HepG2 (cell line): ENCODE data around the gene IKZF3. TPM values are rescaled to one million over a fixed set of nuclear protein-coding genes. Genes with fewer than 3 reads are reported as not detected.

Experiments
- ATAC-seq: fragments of 200-7000 bp; cut with Tn5 transposase; 3 replicates; pipeline ENCODE4 v1.9.1; 2020; ENCODE audit warnings: mild to moderate bottlenecking, moderate library complexity
- BruUV-seq: library from RNA; stranded (reverse); fragments of 400-500 nt; replicated peaks from 2 replicates; lab custom pipeline; 2021; lab: Mats Ljungman, UMichigan
- CTCF ChIA-PET: fragments of 300-600 bp; formaldehyde crosslinking; extraction: SDS; loops from one replicate; lab custom pipeline; 2021; ENCODE audit warnings: low total read pairs, inconsistent platforms, low intra/inter-chr PET ratio; lab: Yijun Ruan, JAX
- POLR2A ChIA-PET: fragments of 350-600 bp; sonication (Branson Sonifier 250); formaldehyde crosslinking; loops from one replicate; lab custom pipeline; 2020; ENCODE audit warnings: antibody characterized with exemption, inconsistent platforms; lab: Yijun Ruan, JAX
- DNase-seq: peaks from one replicate; pipeline ENCODE4 v3.0.0-alpha.2; 2015; ENCODE audit warnings: low spot score
- FAIRE-seq: peaks from 3 replicates; lab custom pipeline; 2011; peaks lifted over from hg19 to GRCh38; lab: Jason Lieb, UNC
- H2AFZ ChIP-seq: one replicate; pipeline ENCODE4 v1.6.1; 2011; ENCODE audit warnings: low read length, inconsistent platforms
- H3K27ac ChIP-seq: fragments of 300-600 bp; 3 replicates; pipeline ENCODE4 v1.8.0; 2011; ENCODE audit warnings: mixed run types, mild to moderate bottlenecking, mixed read lengths, low read length, inconsistent platforms; ENCODE audit not compliant: insufficient read depth; ENCODE audit errors: extremely low read length
- H3K27me3 ChIP-seq, 2 experiments: fragments of 200-600 bp in 1 of 2; 2 replicates in 1 of 2; 3 replicates in 1 of 2; pipeline versions ENCODE4 v1.6.0 to v1.8.0; 2011; ENCODE audit warnings: low read length in 2 of 2, mild to moderate bottlenecking in 2 of 2, moderate library complexity in 2 of 2, inconsistent platforms in 1 of 2; ENCODE audit not compliant: insufficient read depth in 2 of 2, control insufficient read depth in 1 of 2
- H3K36me3 ChIP-seq, 2 experiments: fragments of 200-600 bp in 1 of 2; replicated peaks in 1 of 2; 2 replicates in 1 of 2; 3 replicates in 1 of 2; pipeline versions ENCODE4 v1.5.1 to v1.8.0; 2011; ENCODE audit warnings: low read length in 2 of 2, inconsistent platforms in 1 of 2; ENCODE audit not compliant: insufficient read depth in 2 of 2, control insufficient read depth in 1 of 2
- H3K4me1 ChIP-seq: 2 replicates; pipeline ENCODE4 v1.5.1; 2012; ENCODE audit warnings: low read length, inconsistent platforms; ENCODE audit not compliant: insufficient read depth
- H3K4me2 ChIP-seq: 2 replicates; pipeline ENCODE4 v1.6.0; 2011; ENCODE audit warnings: low read depth, low read length, inconsistent platforms
- H3K4me3 ChIP-seq, 3 experiments: fragments of 200-600 bp in 1 of 3; sonication (generic), shearing (Covaris generic) in 1 of 3; replicated peaks in 1 of 3; 2 replicates each; pipeline ENCODE4 v1.5.1; 2011 to 2016; ENCODE audit warnings: low read length in 3 of 3, inconsistent platforms in 2 of 3, low read depth in 2 of 3, mild to moderate bottlenecking in 2 of 3, control low read depth in 1 of 3, mixed read lengths in 1 of 3; ENCODE audit not compliant: insufficient read depth in 1 of 3
- H3K79me2 ChIP-seq: one replicate; pipeline ENCODE4 v1.6.1; 2011; ENCODE audit warnings: low read length, inconsistent platforms; ENCODE audit not compliant: insufficient read depth
- H3K9ac ChIP-seq: 2 replicates; pipeline ENCODE4 v1.6.0; 2011; ENCODE audit warnings: mild to moderate bottlenecking, low read depth, low read length, inconsistent platforms; ENCODE audit not compliant: insufficient read depth
- H3K9me3 ChIP-seq: 2 replicates; pipeline ENCODE4 v1.5.1; 2012; ENCODE audit warnings: mild to moderate bottlenecking, low read length
- H4K20me1 ChIP-seq: 2 replicates; pipeline ENCODE4 v1.6.0; 2011; ENCODE audit warnings: inconsistent platforms, mild to moderate bottlenecking, low read length, moderate library complexity; ENCODE audit not compliant: insufficient read depth
- WGBS: methylation state at CpG from one replicate; pipeline ENCODE4 v1.1.6; 2017; ENCODE audit warnings: low lambda C conversion rate; 5-methylcytosine and 5-hydroxymethylcytosine counted together
- in situ Hi-C: cut with HindIII; loops from 2 replicates; pipeline ENCODE4 v1.10.0; 2017; ENCODE audit warnings: low pct_unique_long_range_greater_than_20kb; ENCODE audit not compliant: extremely low pct_ligation_motif_present
- intact Hi-C: fragments of 100-400 bp; cut with micrococcal nuclease; formaldehyde crosslinking; loops from one replicate; pipeline ENCODE4 v1.10.0; 2022; ENCODE audit not compliant: unreplicated experiment
- polyA plus RNA-seq, 8 experiments: library from polyadenylated mRNA; depleted of rRNA in 3 of 8; stranded (reverse) in 7 of 8; unstranded in 1 of 8; fragments of >200 nt; fragmentation: Illumina TruSeq in 4 of 8; extraction: Trizol in 4 of 8; gene quantifications; 2 replicates each; pipeline versions ENCODE4 v1.2.1 to v1.2.3, GENCODE V29; 2011 to 2016; ENCODE audit warnings: low read depth in 4 of 8, missing spikeins in 1 of 8, mixed read lengths in 1 of 8; ENCODE audit not compliant: insufficient read depth in 1 of 8
- total RNA-seq, 5 experiments: library from RNA; depleted of rRNA; stranded (reverse); fragments of >200 nt; fragmentation: Illumina TruSeq; extraction: Trizol; gene quantifications; 2 replicates each; pipeline ENCODE4 v1.2.3, GENCODE V29; 2016; ENCODE audit warnings: low read depth in 1 of 5
- TF ChIP-seq, protein P1 (sequence below): sonication (generic); formaldehyde crosslinking; IDR thresholded peaks from 2 replicates; pipeline ENCODE4 v1.4.0; 2020; ENCODE audit warnings: missing genetic modification reagents
- TF ChIP-seq, protein P2 (sequence below): IDR thresholded peaks from 2 replicates; pipeline ENCODE4 v1.6.1; 2016; ENCODE audit warnings: mild to moderate bottlenecking

IKZF3 gene
- total and polyA plus RNA-seq, 2 of the 13 experiments (the other 11 are each of a cell fraction or from before 2014, with no cell fraction given) = not detected

DNA sequence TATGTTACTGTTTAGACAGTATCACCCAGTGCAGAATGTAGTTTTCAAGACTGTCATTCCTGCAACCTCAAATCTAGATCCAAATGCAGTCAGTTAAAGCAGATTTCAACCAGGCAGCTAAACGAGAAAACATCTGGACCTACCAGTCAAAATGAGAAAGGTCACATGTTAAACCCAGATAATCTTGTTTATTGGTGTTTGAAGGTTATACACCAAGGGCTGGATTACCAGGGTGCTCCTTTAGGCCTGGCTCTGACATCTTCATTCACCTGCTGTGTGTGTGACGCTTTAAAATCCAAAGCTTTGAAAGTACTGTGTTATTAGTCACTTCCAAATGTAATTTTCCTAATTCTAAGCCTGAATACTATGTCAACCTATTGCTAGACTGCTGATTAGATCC lies 54.9 kb downstream of the IKZF3 start (continued):
- TF ChIP-seq, protein P1, sequence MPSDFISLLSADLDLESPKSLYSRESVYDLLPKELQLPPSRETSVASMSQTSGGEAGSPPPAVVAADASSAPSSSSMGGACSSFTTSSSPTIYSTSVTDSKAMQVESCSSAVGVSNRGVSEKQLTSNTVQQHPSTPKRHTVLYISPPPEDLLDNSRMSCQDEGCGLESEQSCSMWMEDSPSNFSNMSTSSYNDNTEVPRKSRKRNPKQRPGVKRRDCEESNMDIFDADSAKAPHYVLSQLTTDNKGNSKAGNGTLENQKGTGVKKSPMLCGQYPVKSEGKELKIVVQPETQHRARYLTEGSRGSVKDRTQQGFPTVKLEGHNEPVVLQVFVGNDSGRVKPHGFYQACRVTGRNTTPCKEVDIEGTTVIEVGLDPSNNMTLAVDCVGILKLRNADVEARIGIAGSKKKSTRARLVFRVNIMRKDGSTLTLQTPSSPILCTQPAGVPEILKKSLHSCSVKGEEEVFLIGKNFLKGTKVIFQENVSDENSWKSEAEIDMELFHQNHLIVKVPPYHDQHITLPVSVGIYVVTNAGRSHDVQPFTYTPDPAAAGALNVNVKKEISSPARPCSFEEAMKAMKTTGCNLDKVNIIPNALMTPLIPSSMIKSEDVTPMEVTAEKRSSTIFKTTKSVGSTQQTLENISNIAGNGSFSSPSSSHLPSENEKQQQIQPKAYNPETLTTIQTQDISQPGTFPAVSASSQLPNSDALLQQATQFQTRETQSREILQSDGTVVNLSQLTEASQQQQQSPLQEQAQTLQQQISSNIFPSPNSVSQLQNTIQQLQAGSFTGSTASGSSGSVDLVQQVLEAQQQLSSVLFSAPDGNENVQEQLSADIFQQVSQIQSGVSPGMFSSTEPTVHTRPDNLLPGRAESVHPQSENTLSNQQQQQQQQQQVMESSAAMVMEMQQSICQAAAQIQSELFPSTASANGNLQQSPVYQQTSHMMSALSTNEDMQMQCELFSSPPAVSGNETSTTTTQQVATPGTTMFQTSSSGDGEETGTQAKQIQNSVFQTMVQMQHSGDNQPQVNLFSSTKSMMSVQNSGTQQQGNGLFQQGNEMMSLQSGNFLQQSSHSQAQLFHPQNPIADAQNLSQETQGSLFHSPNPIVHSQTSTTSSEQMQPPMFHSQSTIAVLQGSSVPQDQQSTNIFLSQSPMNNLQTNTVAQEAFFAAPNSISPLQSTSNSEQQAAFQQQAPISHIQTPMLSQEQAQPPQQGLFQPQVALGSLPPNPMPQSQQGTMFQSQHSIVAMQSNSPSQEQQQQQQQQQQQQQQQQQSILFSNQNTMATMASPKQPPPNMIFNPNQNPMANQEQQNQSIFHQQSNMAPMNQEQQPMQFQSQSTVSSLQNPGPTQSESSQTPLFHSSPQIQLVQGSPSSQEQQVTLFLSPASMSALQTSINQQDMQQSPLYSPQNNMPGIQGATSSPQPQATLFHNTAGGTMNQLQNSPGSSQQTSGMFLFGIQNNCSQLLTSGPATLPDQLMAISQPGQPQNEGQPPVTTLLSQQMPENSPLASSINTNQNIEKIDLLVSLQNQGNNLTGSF (CRISPR knock-in tag) = no peak
- TF ChIP-seq, all 625 proteins: peak for 0

DNA sequence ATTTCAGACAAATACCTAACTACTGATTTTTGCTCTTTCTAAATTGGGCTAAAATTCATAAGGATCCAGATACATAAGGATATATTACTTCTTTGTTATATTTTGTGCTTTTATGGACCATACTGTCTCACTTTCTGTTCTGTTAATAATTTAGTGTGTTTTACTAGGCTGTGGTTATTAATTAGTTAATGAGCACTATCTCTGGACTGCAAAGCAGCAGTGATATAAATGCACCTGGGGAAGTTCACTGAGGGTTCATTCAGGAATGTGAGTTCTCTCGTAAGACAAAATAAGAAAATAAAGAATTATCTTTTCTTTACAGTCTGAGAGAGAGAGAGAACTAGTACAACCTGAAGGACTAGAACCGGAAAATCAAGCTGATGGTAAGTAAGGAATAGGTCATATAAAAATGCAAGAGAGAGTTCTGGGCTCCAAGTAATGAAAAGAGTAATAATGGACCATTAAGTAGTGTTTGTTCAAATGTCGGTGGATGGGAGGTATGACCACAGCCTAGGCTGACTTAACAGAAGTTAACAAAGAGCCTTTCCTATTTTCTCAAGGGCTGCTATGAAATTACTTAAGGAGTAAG lies 55.6 kb downstream of the IKZF3 start:
- Histone ChIP-seq H3K27me3 (peaks cover 0 to 9% of the 10 kb centered on the region in 2 experiments; a peak in 3 of 5 replicates), H3K36me3 (no peaks in the 10 kb centered on the region), H3K4me2 (no peak overlapping the region), H3K9me3 (no peaks in the 10 kb centered on the region), H4K20me1 (no peaks in the 10 kb centered on the region), H2AFZ (no peak overlapping the region), H3K9ac (no peak overlapping the region), H3K79me2 (no peaks in the 10 kb centered on the region), H3K27ac (no peak overlapping the region), H3K4me3 (no peak overlapping the region), H3K4me1 (no peaks in the 10 kb centered on the region)
- POLR2A ChIA-PET = no interaction called here
- DNase-seq (no peak), FAIRE-seq (no peak), ATAC-seq (no peak)
- WGBS = 17% methylated on average over 3 of the region's 3 CpGs
- intact Hi-C loops = no loop called here
- TF ChIP-seq, protein P2, sequence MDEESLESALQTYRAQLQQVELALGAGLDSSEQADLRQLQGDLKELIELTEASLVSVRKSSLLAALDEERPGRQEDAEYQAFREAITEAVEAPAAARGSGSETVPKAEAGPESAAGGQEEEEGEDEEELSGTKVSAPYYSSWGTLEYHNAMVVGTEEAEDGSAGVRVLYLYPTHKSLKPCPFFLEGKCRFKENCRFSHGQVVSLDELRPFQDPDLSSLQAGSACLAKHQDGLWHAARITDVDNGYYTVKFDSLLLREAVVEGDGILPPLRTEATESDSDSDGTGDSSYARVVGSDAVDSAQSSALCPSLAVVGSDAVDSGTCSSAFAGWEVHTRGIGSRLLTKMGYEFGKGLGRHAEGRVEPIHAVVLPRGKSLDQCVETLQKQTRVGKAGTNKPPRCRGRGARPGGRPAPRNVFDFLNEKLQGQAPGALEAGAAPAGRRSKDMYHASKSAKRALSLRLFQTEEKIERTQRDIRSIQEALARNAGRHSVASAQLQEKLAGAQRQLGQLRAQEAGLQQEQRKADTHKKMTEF (CRISPR knock-in tag) = no peak
- CTCF ChIA-PET = no interaction called here
- BruUV-seq = no TSS peak
- in situ Hi-C loops = no loop called here
